Measurements from ENCODE around the gene MORN4.

- no peak for TF ChIP-seq ELF4 (IDR thresholded peaks at IDR 0.05)
- no peak for TF ChIP-seq PKNOX1 (IDR thresholded peaks at IDR 0.05)
- no peak for TF ChIP-seq ARNT (IDR thresholded peaks at IDR 0.05)
- TF ChIP-seq SP1 (IDR thresholded peaks at IDR 0.05) = no peak
- TF ChIP-seq BHLHE40 (IDR thresholded peaks at IDR 0.05; ENCODE audit: borderline replicate concordance) = no peak
- no peak for TF ChIP-seq NFRKB (IDR thresholded peaks at IDR 0.05)
- TF ChIP-seq FOXK2 (IDR thresholded peaks at IDR 0.05) = no peak
- no peak for TF ChIP-seq FOXA1 (IDR thresholded peaks at IDR 0.05)
- no peak for TF ChIP-seq FOXM1 (IDR thresholded peaks at IDR 0.05; ENCODE audit: borderline replicate concordance)
- TF ChIP-seq HDGF (IDR thresholded peaks at IDR 0.05; ENCODE audit: borderline replicate concordance) = no peak
- no peak for TF ChIP-seq TARDBP (IDR thresholded peaks at IDR 0.05)
- no peak for TF ChIP-seq SUZ12 (IDR thresholded peaks at IDR 0.05)
These were observed 42.4 kb downstream of the MORN4 start for GRCh38 chr10:97590748-97591495.
